Colonic mucosa (tissue), 4 donors: ENCODE measurements around the gene SLC22A31. TPM values are rescaled to one million over a fixed set of nuclear protein-coding genes. Genes with fewer than 3 reads are reported as not detected.

Source experiments
- DNase-seq: peaks from one replicate; pipeline ENCODE4 v3.0.0-alpha.2; 2020
- H3K27ac ChIP-seq: fragments of 200-600 bp; one replicate; pipeline ENCODE4 v1.8.0; 2021
- H3K27me3 ChIP-seq: fragments of 200-600 bp; one replicate; pipeline ENCODE4 v1.8.0; 2021
- H3K36me3 ChIP-seq: fragments of 200-600 bp; one replicate; pipeline ENCODE4 v1.8.0; 2021
- H3K4me1 ChIP-seq: fragments of 200-600 bp; one replicate; pipeline ENCODE4 v1.8.0; 2021; ENCODE audit warnings: mild to moderate bottlenecking
- H3K4me3 ChIP-seq: fragments of 200-600 bp; one replicate; pipeline ENCODE4 v1.8.0; 2021
- H3K9ac ChIP-seq, 2 donors: one replicate each; pipeline ENCODE4 v1.7.0; 2013; ENCODE audit warnings: control low read depth in 2 of 2, low read depth in 2 of 2, low read length in 2 of 2
- H3K9me3 ChIP-seq: fragments of 200-600 bp; one replicate; pipeline ENCODE4 v1.8.0; 2021
- intact Hi-C: fragments of 100-400 bp; cut with DNase I; formaldehyde crosslinking; loops from one replicate; pipeline ENCODE4 v1.14.1; 2022
- total RNA-seq, 2 donors: library from RNA; stranded (reverse); fragmentation: NEBNext Ultra II Directional in 1 of 2; extraction: Animal tissue kit (Norgen Biotek cat#: 25700) in 1 of 2; gene quantifications; one replicate each; pipeline ENCODE4 v1.2.1, GENCODE V29; 2021
- TF ChIP-seq, protein P1 (sequence below): fragments of 200-600 bp; IDR thresholded peaks from one replicate; pipeline ENCODE4 v1.8.0; 2022; ENCODE audit warnings: antibody characterized with exemption, mild to moderate bottlenecking
- donor health status: healthy.
- donor health status: DM: no; HTN: no; CAD: no.
- donor health status: DM: no; HTN: no; CAD: no.

The SLC22A31 gene
- total RNA-seq, 2 donors from 2014 or later, result 1.3 TPM; not detected in 1

DNA sequence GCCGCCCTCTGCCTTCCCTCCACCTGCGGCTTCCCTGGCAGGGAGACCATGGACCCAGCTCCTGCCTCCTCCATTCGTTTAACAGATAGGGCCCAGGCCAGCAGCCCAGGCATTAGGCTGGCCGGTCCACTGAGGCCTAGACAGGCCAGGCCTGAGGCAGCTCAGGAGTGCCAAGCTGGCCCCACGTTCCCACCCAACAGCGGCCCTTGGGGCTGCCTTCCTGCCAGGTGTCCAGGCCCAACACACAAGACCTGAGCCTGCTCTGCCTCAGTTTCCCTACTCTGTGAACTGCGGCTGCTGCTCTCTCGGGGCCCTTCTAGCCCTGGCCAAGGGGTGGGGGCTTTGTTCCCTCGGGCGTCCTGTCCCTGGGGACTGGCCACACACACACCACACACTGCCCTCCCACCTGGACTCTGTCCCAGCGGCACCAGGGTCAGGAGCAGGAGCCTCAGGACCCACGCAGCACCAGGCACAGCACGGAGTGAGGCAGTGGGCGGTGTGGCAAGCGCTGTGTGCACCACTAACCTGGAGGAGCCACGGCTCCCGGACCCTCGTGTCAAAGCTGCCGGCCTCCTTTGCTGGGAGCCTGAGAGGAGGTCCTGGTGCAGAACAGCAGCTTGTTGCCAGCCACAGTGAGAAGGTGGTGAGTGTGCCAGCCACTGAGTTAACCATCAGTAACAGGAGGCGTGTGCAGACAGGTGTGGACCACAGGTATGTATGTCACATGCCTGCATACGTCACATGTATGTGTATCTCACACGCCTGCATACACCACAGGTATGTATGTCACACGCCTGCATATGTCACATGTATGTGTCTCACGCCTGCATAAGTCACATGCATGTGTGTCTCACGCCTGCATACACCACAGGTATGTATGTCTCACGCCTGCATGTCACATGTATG lies 43.3 kb downstream of the SLC22A31 start:
- H3K9ac ChIP-seq, result no peak overlapping the region
- no peak for DNase-seq
- TF ChIP-seq, protein P1, sequence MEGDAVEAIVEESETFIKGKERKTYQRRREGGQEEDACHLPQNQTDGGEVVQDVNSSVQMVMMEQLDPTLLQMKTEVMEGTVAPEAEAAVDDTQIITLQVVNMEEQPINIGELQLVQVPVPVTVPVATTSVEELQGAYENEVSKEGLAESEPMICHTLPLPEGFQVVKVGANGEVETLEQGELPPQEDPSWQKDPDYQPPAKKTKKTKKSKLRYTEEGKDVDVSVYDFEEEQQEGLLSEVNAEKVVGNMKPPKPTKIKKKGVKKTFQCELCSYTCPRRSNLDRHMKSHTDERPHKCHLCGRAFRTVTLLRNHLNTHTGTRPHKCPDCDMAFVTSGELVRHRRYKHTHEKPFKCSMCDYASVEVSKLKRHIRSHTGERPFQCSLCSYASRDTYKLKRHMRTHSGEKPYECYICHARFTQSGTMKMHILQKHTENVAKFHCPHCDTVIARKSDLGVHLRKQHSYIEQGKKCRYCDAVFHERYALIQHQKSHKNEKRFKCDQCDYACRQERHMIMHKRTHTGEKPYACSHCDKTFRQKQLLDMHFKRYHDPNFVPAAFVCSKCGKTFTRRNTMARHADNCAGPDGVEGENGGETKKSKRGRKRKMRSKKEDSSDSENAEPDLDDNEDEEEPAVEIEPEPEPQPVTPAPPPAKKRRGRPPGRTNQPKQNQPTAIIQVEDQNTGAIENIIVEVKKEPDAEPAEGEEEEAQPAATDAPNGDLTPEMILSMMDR, result no peak
- H3K36me3 ChIP-seq, result no peaks in the 10 kb centered on the region
- H3K4me3 ChIP-seq, result no peak overlapping the region
- H3K27ac ChIP-seq, result no peak overlapping the region
- no peaks in the 10 kb centered on the region for H3K27me3 ChIP-seq
- H3K4me1 ChIP-seq, result no peaks in the 10 kb centered on the region
- H3K9me3 ChIP-seq, result no peaks in the 10 kb centered on the region
- intact Hi-C loops, result no loop called here

DNA sequence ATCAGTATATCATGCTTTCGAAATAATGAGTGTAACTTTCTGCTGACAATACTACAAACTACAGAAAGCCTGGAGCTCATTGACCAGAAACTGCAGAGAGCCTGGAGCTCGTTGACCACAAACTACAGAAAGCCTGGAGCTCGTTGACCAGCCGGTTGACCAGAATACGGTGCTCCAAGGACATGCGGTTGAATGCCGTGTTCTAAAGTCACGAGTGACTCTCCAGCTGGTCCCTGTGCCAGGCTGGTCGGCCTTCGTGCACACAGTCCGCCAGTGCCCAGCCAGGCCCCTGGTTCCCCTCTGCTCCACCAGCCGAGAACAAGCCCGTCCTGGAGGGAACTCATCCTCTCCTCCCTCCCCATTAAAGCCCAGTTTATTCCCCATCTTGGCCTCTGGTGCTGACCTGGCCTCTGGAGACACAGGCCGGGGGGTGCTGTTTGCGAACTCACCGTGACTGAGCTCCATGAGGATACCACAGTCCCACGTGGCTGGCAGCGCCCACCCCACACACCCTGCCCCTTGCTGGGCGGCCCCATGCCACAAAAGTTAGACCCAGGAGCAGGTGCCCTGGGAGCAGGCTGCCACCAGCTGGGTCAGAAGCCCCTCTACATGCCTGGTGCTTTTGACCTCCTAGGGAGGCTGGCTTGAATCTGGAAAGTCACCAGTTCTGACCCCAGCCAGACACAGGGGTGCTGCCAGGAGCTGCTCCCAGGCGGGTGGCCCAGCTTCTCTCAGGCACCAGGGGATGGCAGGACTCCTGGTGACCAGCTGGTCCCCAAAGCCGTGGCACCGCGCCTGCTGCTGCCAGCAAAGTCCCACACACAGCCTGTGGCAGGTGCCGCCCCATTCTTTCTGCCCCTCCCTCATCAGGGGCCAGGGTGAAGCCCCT lies 44.2 kb downstream of the SLC22A31 start:
- no peaks in the 10 kb centered on the region for H3K36me3 ChIP-seq
- H3K27ac ChIP-seq, result no peak overlapping the region
- DNase-seq, result no peak
- no peak overlapping the region for H3K9ac ChIP-seq
- H3K4me1 ChIP-seq, result no peaks in the 10 kb centered on the region
- H3K9me3 ChIP-seq, result no peaks in the 10 kb centered on the region
- intact Hi-C loops, result no loop called here
- TF ChIP-seq, protein P1, result no peak
- no peak overlapping the region for H3K4me3 ChIP-seq
- H3K27me3 ChIP-seq, result no peaks in the 10 kb centered on the region

GRCh38 chr16:89155184-89155679 lies 45.1 kb downstream of the SLC22A31 start:
- Histone ChIP-seq H3K36me3 (no peaks in the 10 kb centered on the region), H3K9ac (no peak overlapping the region), H3K4me1 (no peaks in the 10 kb centered on the region), H3K27ac (no peak overlapping the region), H3K9me3 (no peaks in the 10 kb centered on the region), H3K4me3 (no peak overlapping the region), H3K27me3 (no peaks in the 10 kb centered on the region)
- DNase-seq, result peak; percentile 44
- intact Hi-C loops, result no loop called here
- TF ChIP-seq, protein P1, result no peak

DNA sequence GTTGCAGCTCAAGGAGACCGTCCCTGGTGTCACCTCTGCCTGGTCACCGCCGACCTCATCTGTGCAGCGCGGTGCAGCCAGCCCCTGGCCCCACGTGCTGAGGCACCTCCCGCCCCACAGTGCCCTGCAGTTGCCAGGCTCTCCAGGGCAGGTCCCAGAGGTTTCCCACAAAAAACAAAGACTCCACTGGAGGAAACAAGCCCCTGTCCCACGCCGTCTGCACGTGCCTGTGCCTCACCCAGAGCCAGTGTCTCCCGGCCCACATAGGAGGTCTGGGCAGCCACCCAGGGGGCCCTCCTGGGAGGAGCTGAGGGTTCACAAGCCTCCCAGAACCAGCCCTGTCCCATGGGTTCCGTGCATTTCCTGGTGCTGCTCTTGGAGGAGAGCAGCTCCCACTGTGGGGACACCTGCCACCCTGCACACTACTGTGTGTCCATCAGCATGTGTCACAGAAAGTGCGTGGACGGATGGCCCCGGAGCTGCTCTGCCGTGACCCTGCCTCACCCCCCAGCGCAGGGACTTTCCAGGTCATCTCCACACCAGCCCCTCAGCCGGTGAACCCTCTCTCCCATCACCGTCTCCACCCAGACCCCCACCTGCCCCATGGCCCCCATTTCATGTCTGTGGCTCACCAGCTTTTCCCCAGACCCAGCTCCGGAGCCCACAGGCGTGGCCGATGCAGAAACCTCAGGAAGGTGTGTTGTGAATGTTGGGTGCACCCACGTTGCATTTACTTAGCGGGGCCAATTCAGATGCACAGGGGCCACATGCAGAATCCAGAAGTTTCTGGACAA lies 45.8 kb downstream of the SLC22A31 start:
- Histone ChIP-seq H3K4me1 (no peaks in the 10 kb centered on the region), H3K9me3 (no peaks in the 10 kb centered on the region), H3K27ac (no peak overlapping the region), H3K9ac (peak overlapping the region in 1 of 2 donors; percentile 12), H3K36me3 (no peaks in the 10 kb centered on the region), H3K4me3 (no peak overlapping the region), H3K27me3 (no peaks in the 10 kb centered on the region)
- DNase-seq, result no peak
- intact Hi-C loops, result no loop called here
- TF ChIP-seq, protein P1, result no peak

DNA sequence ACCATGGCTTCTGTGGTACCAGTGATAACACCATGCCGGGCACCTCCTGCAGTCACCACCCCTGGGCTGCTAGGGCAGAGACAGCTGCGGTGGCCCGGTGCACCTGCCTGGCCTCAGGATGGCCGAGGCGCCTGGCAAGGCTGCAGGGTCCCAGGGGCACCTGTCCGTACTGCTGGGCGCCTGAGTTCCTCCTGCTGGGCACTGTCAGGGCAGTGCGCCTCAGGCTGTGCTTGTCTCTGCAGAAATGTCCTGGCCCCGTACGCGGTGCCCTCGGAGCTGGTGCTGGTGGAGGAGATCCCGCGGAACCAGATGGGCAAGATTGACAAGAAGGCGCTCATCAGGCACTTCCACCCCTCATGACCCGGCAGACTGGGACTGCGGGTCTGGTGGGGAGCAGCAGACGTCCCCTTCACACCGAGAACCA lies 46.5 kb downstream of the SLC22A31 start:
- H3K4me1 ChIP-seq, result no peaks in the 10 kb centered on the region
- no peak for DNase-seq
- no peak overlapping the region for H3K9ac ChIP-seq
- no peaks in the 10 kb centered on the region for H3K27me3 ChIP-seq
- no peak overlapping the region for H3K4me3 ChIP-seq
- TF ChIP-seq, protein P1, result no peak
- intact Hi-C loops, result no loop called here
- no peak overlapping the region for H3K27ac ChIP-seq
- H3K9me3 ChIP-seq, result no peaks in the 10 kb centered on the region
- H3K36me3 ChIP-seq, result no peaks in the 10 kb centered on the region
